HCT116 (cell line): ENCODE data around the gene ERC2. TPM values are rescaled to one million over a fixed set of nuclear protein-coding genes. Genes with fewer than 3 reads are reported as not detected.

Experiments used
- ATAC-seq: fragments of 200-7000 bp; cut with Tn5 transposase; 2 replicates; pipeline ENCODE4 v1.9.1; 2020; ENCODE audit warnings: mild to moderate bottlenecking, moderate library complexity
- BruUV-seq: library from RNA; stranded (reverse); fragments of 400-500 nt; replicated peaks from 2 replicates; lab custom pipeline; 2021; lab: Mats Ljungman, UMichigan
- CTCF ChIA-PET: fragments of 300-600 bp; sonication (Branson Sonifier 250); formaldehyde crosslinking; loops from one replicate; lab custom pipeline; 2021; ENCODE audit warnings: antibody characterized with exemption; lab: Charles Lee
- POLR2A ChIA-PET: fragments of 300-600, 350-600 bp; sonication (Branson Sonifier 250); formaldehyde crosslinking; loops from one replicate; lab custom pipeline; 2021; ENCODE audit warnings: antibody characterized with exemption; lab: Charles Lee
- RAD21 ChIA-PET, 2 experiments: fragments of 300-600 bp; sonication (Branson Sonifier 250); formaldehyde crosslinking; loops; one replicate each; lab custom pipeline; 2023; ENCODE audit warnings: low total read pairs in 2 of 2; ENCODE audit not compliant: uncharacterized antibody in 2 of 2, unreplicated experiment in 2 of 2, low non-redundant PET in 1 of 2; lab: Charles Lee
- DNase-seq: peaks from one replicate; pipeline ENCODE4 v3.0.0-alpha.2; 2010; ENCODE audit warnings: low read depth, low spot score
- H2AFZ ChIP-seq: fragments of 200-600 bp; shearing (Covaris generic), sonication (generic); 2 replicates; pipeline ENCODE4 v1.6.1; 2017; ENCODE audit warnings: low read depth, mixed run types, mixed read lengths, antibody characterized with exemption, low read length; ENCODE audit not compliant: poor library complexity, severe bottlenecking
- H3K27ac ChIP-seq: 2 replicates; pipeline ENCODE4 v1.5.1; 2012; ENCODE audit warnings: low read depth, low read length
- H3K27me3 ChIP-seq: fragments of 200-600 bp; sonication (generic); 2 replicates; pipeline ENCODE4 v1.6.1; 2016; ENCODE audit warnings: mixed run types, low read length, mixed read lengths; ENCODE audit not compliant: insufficient read depth
- H3K36me3 ChIP-seq, 2 experiments: fragments of 200-500 bp in 1 of 2; fragments of 200-600 bp in 1 of 2; sonication (Bioruptor generic) in 1 of 2; sonication (generic) in 1 of 2; 2 replicates each; pipeline versions ENCODE4 v1.5.1 to v1.6.1; 2014 to 2016; ENCODE audit warnings: low read length in 2 of 2, inconsistent platforms in 1 of 2, mixed read lengths in 1 of 2, mixed run types in 1 of 2; ENCODE audit not compliant: insufficient read depth in 2 of 2, control insufficient read depth in 1 of 2
- H3K4me1 ChIP-seq, 2 experiments: fragments of 200-600 bp in 1 of 2; sonication (generic) in 1 of 2; 2 replicates each; pipeline versions ENCODE4 v1.5.1 to v1.6.1; 2012 to 2017; ENCODE audit warnings: low read length in 2 of 2, inconsistent platforms in 1 of 2, mild to moderate bottlenecking in 1 of 2, mixed read lengths in 1 of 2, mixed run types in 1 of 2, moderate library complexity in 1 of 2; ENCODE audit not compliant: insufficient read depth in 2 of 2, control insufficient read depth in 1 of 2
- H3K4me2 ChIP-seq: fragments of 200-600 bp; sonication (generic); 2 replicates; pipeline ENCODE4 v1.6.1; 2017; ENCODE audit warnings: mixed run types, low read length, mixed read lengths
- H3K4me3 ChIP-seq, 2 experiments: fragments of 200-600 bp in 1 of 2; sonication (generic) in 1 of 2; replicated peaks in 1 of 2; 2 replicates each; pipeline ENCODE4 v1.5.1; 2011 to 2016; ENCODE audit warnings: low read length in 2 of 2, control low read depth in 1 of 2, low read depth in 1 of 2, mild to moderate bottlenecking in 1 of 2, mixed read lengths in 1 of 2, mixed run types in 1 of 2
- H3K79me2 ChIP-seq: fragments of 200-600 bp; sonication (generic); 2 replicates; pipeline ENCODE4 v1.6.1; 2017; ENCODE audit warnings: mild to moderate bottlenecking, mixed run types, low read length, moderate library complexity, mixed read lengths; ENCODE audit not compliant: insufficient read depth
- H3K9ac ChIP-seq: fragments of 200-600 bp; sonication (generic); 2 replicates; pipeline ENCODE4 v1.6.1; 2016; ENCODE audit warnings: low read length, mixed read lengths
- H3K9me2 ChIP-seq: fragments of 200-600 bp; sonication (generic), shearing (Covaris generic); 2 replicates; pipeline ENCODE4 v1.6.1; 2017; ENCODE audit warnings: mixed run types, mild to moderate bottlenecking, moderate library complexity; ENCODE audit not compliant: insufficient read depth
- H3K9me3 ChIP-seq, 2 experiments: fragments of 200-500 bp in 1 of 2; fragments of 200-600 bp in 1 of 2; sonication (Bioruptor generic) in 1 of 2; sonication (generic) in 1 of 2; 2 replicates each; pipeline ENCODE4 v1.6.1; 2014 to 2017; ENCODE audit warnings: low read length in 2 of 2, mixed read lengths in 2 of 2, inconsistent platforms in 1 of 2, low read depth in 1 of 2, mild to moderate bottlenecking in 1 of 2, mixed run types in 1 of 2, moderate library complexity in 1 of 2; ENCODE audit not compliant: control insufficient read depth in 1 of 2, insufficient read depth in 1 of 2
- H4K20me1 ChIP-seq: fragments of 200-600 bp; sonication (generic), shearing (Covaris generic); 2 replicates; pipeline ENCODE4 v1.6.1; 2017; ENCODE audit warnings: mixed run types, mild to moderate bottlenecking, moderate library complexity; ENCODE audit not compliant: insufficient read depth
- CBX3 ChIP-seq: IDR thresholded peaks from 2 replicates; pipeline ENCODE4 v1.6.1; 2012; ENCODE audit warnings: low read depth
- CEBPB ChIP-seq: IDR thresholded peaks from 2 replicates; pipeline ENCODE4 v1.6.1; 2012; ENCODE audit warnings: low read depth
- EGR1 ChIP-seq: IDR thresholded peaks from 2 replicates; pipeline ENCODE4 v1.6.1; 2012; ENCODE audit warnings: low read depth
- ELF1 ChIP-seq: IDR thresholded peaks from 2 replicates; pipeline ENCODE4 v1.6.1; 2012; ENCODE audit warnings: low read depth, borderline replicate concordance
- JUND ChIP-seq: IDR thresholded peaks from 2 replicates; pipeline ENCODE4 v1.6.1; 2012
- POLR2AphosphoS5 ChIP-seq: IDR thresholded peaks from 2 replicates; pipeline ENCODE4 v1.6.1; 2011; ENCODE audit warnings: mild to moderate bottlenecking, low read depth, low read length, moderate library complexity
- RAD21 ChIP-seq: IDR thresholded peaks from 2 replicates; pipeline ENCODE4 v1.6.1; 2012; ENCODE audit warnings: low read depth, mild to moderate bottlenecking
- TCF7L2 ChIP-seq: IDR thresholded peaks from 2 replicates; pipeline ENCODE4 v1.7.0; 2011; ENCODE audit warnings: borderline replicate concordance, inconsistent platforms; ENCODE audit not compliant: insufficient read depth, insufficient read length; ENCODE audit errors: extremely low read depth
- YY1 ChIP-seq: IDR thresholded peaks from 2 replicates; pipeline ENCODE4 v1.6.1; 2011; ENCODE audit warnings: low read length, low read depth, moderate library complexity, mild to moderate bottlenecking; ENCODE audit not compliant: insufficient replicate concordance; ENCODE audit errors: extremely low read depth
- intact Hi-C: fragments of 100-400 bp; cut with micrococcal nuclease; formaldehyde crosslinking; loops from 2 replicates; pipeline ENCODE4 v1.10.0; 2022
- total RNA-seq: library from RNA; stranded (reverse); gene quantifications from one replicate; pipeline ENCODE4 v1.2.1, GENCODE V29; 2021; ENCODE audit not compliant: unreplicated experiment
- TF ChIP-seq, protein P1 (sequence below), 3 experiments: fragments of 200-600 bp in 1 of 3; sonication (generic) in 1 of 3; IDR thresholded peaks in 2 of 3; conservative IDR thresholded peaks in 1 of 3; 2 replicates each; pipeline ENCODE4 v1.5.1; 2012 to 2017; ENCODE audit warnings: low read depth in 2 of 3, low read length in 2 of 3, antibody characterized with exemption in 1 of 3, borderline replicate concordance in 1 of 3, control low read depth in 1 of 3, mild to moderate bottlenecking in 1 of 3, mixed read lengths in 1 of 3, mixed run types in 1 of 3, moderate library complexity in 1 of 3; ENCODE audit not compliant: insufficient read depth in 1 of 3
- TF ChIP-seq, protein P2 (sequence below): IDR thresholded peaks from 2 replicates; pipeline ENCODE4 v1.6.1; 2011; ENCODE audit warnings: mild to moderate bottlenecking, low read length, moderate library complexity; ENCODE audit not compliant: insufficient replicate concordance; ENCODE audit errors: extremely low read depth
- TF ChIP-seq, protein P3 (sequence below): IDR thresholded peaks from 2 replicates; pipeline ENCODE4 v1.6.1; 2012; ENCODE audit warnings: low read depth

Gene ERC2
- total RNA-seq, 1 experiment from 2014 or later, result not detected

DNA sequence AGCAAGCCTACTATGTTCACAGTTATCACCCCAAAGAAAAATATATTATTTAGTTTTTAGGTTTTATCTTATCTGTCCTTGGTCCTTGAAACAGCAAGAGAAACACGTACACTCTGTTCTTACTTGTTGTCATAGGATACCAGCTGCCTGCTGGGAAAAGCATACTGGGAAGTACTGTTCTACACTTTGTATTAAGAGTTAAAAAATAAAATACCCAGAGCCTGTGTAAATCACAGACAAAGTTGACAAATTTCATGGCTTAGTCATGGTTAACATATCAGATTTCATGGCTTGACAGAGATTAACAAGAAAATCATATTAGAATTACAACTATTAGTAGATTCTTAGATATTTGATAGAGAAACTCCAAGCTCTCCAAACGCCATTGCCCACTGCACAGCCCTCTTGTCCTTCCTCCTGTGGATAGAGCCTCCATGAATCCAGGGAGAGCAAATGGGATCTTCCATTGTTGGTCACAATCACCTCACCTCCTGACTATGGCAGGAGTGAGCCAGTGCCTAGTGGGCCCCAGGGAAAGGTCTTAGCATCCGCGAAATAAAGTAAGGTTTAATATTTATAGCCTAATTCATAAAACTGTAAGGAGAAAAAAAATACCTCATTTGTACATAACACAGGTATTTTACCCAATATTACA lies 853.1 kb downstream of the ERC2 start:
- ChIA-PET POLR2A (no interaction called here), RAD21 (no interaction called here)
- DNase-seq, result no peak
- Histone ChIP-seq H3K4me3 (no peak overlapping the region), H3K36me3 (no peaks in the 10 kb centered on the region), H3K4me2 (no peak overlapping the region), H3K27me3 (no peaks in the 10 kb centered on the region), H3K9me2 (no peaks in the 10 kb centered on the region), H4K20me1 (no peaks in the 10 kb centered on the region)
- no peak for TF ChIP-seq YY1
- TF ChIP-seq POLR2AphosphoS5, result no peak
- TF ChIP-seq, protein P1, sequence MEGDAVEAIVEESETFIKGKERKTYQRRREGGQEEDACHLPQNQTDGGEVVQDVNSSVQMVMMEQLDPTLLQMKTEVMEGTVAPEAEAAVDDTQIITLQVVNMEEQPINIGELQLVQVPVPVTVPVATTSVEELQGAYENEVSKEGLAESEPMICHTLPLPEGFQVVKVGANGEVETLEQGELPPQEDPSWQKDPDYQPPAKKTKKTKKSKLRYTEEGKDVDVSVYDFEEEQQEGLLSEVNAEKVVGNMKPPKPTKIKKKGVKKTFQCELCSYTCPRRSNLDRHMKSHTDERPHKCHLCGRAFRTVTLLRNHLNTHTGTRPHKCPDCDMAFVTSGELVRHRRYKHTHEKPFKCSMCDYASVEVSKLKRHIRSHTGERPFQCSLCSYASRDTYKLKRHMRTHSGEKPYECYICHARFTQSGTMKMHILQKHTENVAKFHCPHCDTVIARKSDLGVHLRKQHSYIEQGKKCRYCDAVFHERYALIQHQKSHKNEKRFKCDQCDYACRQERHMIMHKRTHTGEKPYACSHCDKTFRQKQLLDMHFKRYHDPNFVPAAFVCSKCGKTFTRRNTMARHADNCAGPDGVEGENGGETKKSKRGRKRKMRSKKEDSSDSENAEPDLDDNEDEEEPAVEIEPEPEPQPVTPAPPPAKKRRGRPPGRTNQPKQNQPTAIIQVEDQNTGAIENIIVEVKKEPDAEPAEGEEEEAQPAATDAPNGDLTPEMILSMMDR (IDR thresholded peaks at IDR 0.05 in 2 of 3, conservative IDR thresholded peaks at IDR 0.05 in 1 of 3; ENCODE audit: borderline replicate concordance in 1 of 3, insufficient read depth in 1 of 3, low read depth in 2 of 3, low read length in 2 of 3), result no peak
- no peak for TF ChIP-seq RAD21
- TF ChIP-seq JUND, result no peak
- TF ChIP-seq CBX3, result no peak
- no peak for TF ChIP-seq ELF1
- no peak for TF ChIP-seq EGR1
- TF ChIP-seq, protein P2, sequence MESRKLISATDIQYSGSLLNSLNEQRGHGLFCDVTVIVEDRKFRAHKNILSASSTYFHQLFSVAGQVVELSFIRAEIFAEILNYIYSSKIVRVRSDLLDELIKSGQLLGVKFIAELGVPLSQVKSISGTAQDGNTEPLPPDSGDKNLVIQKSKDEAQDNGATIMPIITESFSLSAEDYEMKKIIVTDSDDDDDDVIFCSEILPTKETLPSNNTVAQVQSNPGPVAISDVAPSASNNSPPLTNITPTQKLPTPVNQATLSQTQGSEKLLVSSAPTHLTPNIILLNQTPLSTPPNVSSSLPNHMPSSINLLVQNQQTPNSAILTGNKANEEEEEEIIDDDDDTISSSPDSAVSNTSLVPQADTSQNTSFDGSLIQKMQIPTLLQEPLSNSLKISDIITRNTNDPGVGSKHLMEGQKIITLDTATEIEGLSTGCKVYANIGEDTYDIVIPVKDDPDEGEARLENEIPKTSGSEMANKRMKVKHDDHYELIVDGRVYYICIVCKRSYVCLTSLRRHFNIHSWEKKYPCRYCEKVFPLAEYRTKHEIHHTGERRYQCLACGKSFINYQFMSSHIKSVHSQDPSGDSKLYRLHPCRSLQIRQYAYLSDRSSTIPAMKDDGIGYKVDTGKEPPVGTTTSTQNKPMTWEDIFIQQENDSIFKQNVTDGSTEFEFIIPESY, result no peak
- TF ChIP-seq, protein P3, sequence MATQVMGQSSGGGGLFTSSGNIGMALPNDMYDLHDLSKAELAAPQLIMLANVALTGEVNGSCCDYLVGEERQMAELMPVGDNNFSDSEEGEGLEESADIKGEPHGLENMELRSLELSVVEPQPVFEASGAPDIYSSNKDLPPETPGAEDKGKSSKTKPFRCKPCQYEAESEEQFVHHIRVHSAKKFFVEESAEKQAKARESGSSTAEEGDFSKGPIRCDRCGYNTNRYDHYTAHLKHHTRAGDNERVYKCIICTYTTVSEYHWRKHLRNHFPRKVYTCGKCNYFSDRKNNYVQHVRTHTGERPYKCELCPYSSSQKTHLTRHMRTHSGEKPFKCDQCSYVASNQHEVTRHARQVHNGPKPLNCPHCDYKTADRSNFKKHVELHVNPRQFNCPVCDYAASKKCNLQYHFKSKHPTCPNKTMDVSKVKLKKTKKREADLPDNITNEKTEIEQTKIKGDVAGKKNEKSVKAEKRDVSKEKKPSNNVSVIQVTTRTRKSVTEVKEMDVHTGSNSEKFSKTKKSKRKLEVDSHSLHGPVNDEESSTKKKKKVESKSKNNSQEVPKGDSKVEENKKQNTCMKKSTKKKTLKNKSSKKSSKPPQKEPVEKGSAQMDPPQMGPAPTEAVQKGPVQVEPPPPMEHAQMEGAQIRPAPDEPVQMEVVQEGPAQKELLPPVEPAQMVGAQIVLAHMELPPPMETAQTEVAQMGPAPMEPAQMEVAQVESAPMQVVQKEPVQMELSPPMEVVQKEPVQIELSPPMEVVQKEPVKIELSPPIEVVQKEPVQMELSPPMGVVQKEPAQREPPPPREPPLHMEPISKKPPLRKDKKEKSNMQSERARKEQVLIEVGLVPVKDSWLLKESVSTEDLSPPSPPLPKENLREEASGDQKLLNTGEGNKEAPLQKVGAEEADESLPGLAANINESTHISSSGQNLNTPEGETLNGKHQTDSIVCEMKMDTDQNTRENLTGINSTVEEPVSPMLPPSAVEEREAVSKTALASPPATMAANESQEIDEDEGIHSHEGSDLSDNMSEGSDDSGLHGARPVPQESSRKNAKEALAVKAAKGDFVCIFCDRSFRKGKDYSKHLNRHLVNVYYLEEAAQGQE, result no peak
- no peak for TF ChIP-seq TCF7L2
- TF ChIP-seq CEBPB, result no peak
- TF ChIP-seq, all 23 proteins: peak for 0
- Histone ChIP-seq H3K27ac (no peak overlapping the region), H2AFZ (no peak overlapping the region), H3K4me1 (no peaks in the 10 kb centered on the region), H3K79me2 (no peaks in the 10 kb centered on the region), H3K9me3 (peaks cover 0 to 13% of the 10 kb centered on the region in 2 experiments; a peak in 2 of 4 replicates), H3K9ac (no peak overlapping the region)
- intact Hi-C loops, result no loop called here
- CTCF ChIA-PET, result no interaction called here
- no peak for ATAC-seq
- no TSS peak for BruUV-seq
